Mucosa of rectum (tissue), 2 donors: ENCODE data around the gene TSNAX.

Source experiments
- H3K27ac ChIP-seq, 2 donors: one replicate each; pipeline ENCODE4 v1.7.0; 2013; ENCODE audit warnings: inconsistent platforms in 2 of 2, low read depth in 2 of 2, low read length in 2 of 2
- H3K27me3 ChIP-seq, 2 donors: one replicate each; pipeline ENCODE4 v1.7.0; 2013; ENCODE audit warnings: low read length in 2 of 2; ENCODE audit not compliant: control insufficient read depth in 2 of 2, insufficient read depth in 2 of 2
- H3K36me3 ChIP-seq, 2 donors: one replicate each; pipeline ENCODE4 v1.7.0; 2013; ENCODE audit warnings: low read length in 2 of 2; ENCODE audit not compliant: control insufficient read depth in 2 of 2, insufficient read depth in 2 of 2
- H3K4me1 ChIP-seq, 2 donors: one replicate each; pipeline ENCODE4 v1.7.0; 2013; ENCODE audit warnings: low read length in 2 of 2, mild to moderate bottlenecking in 1 of 2; ENCODE audit not compliant: control insufficient read depth in 2 of 2, insufficient read depth in 2 of 2
- H3K4me3 ChIP-seq, 2 donors: one replicate each; pipeline ENCODE4 v1.7.0; 2013; ENCODE audit warnings: low read length in 2 of 2
- H3K9ac ChIP-seq, 2 donors: one replicate each; pipeline ENCODE4 v1.7.0; 2013; ENCODE audit warnings: low read length in 2 of 2, low read depth in 1 of 2, mild to moderate bottlenecking in 1 of 2
- H3K9me3 ChIP-seq, 2 donors: one replicate each; pipeline ENCODE4 v1.7.0; 2013; ENCODE audit warnings: low read length in 2 of 2; ENCODE audit not compliant: control insufficient read depth in 2 of 2
- donor health status: healthy.
- donor health status: Normal muscosa, but diverticular disease.

Gene TSNAX

DNA sequence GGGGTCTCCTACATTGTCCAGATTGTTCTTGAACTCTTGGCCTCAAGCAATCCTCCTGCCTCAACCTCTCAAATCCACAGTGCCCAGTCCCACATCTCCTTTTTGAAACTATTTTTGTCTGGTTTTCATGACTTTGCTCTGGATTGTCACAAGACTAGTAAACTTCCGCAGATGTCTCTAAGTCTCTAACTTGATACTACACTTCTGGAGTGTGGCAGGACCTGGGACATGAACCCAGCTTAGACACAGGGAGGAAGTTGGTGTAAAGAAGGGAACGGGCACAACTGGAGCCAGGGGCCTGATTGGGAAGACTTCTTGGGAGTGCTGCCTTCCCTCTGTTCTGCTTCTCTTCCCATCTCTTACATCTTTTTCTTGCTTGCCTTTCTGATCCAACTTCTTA, 81.9 kb downstream of the TSNAX start:
- H3K27me3 ChIP-seq = no peaks in the 10 kb centered on the region
- no peak overlapping the region for H3K9ac ChIP-seq
- H3K4me3 ChIP-seq = no peak overlapping the region
- H3K4me1 ChIP-seq = peaks cover 0 to 8% of the 10 kb centered on the region in 2 donors
- H3K27ac ChIP-seq = no peak overlapping the region
- H3K9me3 ChIP-seq = no peaks in the 10 kb centered on the region
- H3K36me3 ChIP-seq = no peaks in the 10 kb centered on the region

DNA sequence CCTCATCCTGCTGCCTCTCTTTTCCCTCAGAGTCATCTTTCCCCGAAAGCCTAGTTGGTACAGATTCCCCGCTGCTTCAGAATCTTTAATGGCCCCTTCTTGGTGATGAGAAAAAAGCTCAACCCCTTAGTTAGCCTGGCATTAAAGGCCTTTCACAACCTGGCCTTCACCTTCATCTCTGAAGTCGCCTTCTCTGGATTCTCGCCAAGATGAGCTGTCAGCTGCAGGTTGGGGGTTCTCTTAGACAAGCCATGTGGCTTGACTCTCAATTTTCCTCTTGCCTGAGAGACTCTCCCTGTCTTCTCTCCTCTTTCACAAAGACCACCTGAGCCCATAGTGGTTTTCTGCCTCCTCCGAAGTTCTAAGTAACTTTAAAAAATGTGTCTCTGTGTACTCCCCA, 82.6 kb downstream of the TSNAX start:
- Histone ChIP-seq H3K9ac (no peak overlapping the region), H3K27me3 (no peaks in the 10 kb centered on the region), H3K4me1 (peaks cover 0 to 8% of the 10 kb centered on the region in 2 donors), H3K9me3 (no peaks in the 10 kb centered on the region), H3K36me3 (no peaks in the 10 kb centered on the region), H3K4me3 (no peak overlapping the region), H3K27ac (no peak overlapping the region)

DNA sequence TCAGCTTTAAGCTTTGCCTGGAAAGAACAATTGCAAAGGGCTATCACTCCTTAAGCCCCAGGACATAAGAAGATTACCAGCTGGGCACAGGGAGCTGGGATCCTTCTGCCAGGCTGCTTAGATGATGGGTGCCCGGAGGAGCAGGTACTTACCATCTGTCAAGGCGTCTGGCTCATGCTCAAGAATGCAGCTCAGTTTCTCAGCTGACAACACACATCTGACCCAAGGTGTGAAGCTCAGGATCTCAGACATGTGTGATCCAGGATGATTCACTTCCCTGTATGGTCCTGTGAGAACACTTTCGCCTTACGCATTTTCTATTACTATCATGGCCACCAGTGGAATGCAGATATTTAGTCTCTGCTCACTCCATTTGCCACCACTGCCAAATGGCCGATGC, 83.4 kb downstream of the TSNAX start:
- H3K4me1 ChIP-seq = peaks cover 0 to 8% of the 10 kb centered on the region in 2 donors
- H3K9ac ChIP-seq = no peak overlapping the region
- peak overlapping the region in 1 of 2 donors; percentile 18 for H3K27ac ChIP-seq
- no peaks in the 10 kb centered on the region for H3K9me3 ChIP-seq
- H3K36me3 ChIP-seq = no peaks in the 10 kb centered on the region
- no peaks in the 10 kb centered on the region for H3K27me3 ChIP-seq
- H3K4me3 ChIP-seq = peak overlapping the region in 1 of 2 donors; percentile 4

DNA sequence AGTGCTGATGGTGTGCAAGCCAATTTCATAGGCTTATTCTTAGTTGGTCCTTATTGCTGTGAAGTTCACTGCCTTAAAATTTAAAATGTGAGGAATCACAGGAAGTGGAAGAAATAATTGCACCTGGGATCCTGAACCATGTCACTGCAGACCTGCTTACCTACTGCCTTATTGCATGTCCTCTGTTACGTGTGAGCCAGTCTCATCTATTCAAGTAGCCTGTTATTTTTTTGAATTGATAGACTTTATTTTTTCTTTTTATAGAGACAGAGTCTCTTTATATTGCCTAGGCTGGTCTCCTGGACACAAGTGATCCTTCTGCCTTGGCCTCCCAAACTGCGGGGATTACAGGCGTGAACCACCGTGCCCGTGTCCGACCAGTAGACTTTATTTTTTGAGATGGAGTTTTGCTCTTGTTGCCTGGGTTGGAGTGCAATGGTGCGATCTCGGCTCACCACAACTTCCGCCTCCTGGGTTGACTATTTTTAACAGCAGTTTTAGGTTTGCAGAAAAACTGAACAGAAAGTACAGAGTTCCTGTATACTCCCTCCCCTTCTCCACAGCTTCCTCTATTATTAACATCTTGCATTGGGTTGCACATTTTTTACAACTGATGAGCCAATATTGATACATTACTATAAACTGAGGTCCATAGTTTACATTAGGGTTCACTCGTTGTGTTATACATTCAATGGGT, 84.1 kb downstream of the TSNAX start:
- H3K4me1 ChIP-seq = peaks cover 0 to 8% of the 10 kb centered on the region in 2 donors
- H3K36me3 ChIP-seq = no peaks in the 10 kb centered on the region
- H3K27me3 ChIP-seq = no peaks in the 10 kb centered on the region
- no peak overlapping the region for H3K9ac ChIP-seq
- peak overlapping the region in 1 of 2 donors; percentile 49 for H3K4me3 ChIP-seq
- peak overlapping the region; percentile 25 to 51 for H3K27ac ChIP-seq
- no peaks in the 10 kb centered on the region for H3K9me3 ChIP-seq

DNA sequence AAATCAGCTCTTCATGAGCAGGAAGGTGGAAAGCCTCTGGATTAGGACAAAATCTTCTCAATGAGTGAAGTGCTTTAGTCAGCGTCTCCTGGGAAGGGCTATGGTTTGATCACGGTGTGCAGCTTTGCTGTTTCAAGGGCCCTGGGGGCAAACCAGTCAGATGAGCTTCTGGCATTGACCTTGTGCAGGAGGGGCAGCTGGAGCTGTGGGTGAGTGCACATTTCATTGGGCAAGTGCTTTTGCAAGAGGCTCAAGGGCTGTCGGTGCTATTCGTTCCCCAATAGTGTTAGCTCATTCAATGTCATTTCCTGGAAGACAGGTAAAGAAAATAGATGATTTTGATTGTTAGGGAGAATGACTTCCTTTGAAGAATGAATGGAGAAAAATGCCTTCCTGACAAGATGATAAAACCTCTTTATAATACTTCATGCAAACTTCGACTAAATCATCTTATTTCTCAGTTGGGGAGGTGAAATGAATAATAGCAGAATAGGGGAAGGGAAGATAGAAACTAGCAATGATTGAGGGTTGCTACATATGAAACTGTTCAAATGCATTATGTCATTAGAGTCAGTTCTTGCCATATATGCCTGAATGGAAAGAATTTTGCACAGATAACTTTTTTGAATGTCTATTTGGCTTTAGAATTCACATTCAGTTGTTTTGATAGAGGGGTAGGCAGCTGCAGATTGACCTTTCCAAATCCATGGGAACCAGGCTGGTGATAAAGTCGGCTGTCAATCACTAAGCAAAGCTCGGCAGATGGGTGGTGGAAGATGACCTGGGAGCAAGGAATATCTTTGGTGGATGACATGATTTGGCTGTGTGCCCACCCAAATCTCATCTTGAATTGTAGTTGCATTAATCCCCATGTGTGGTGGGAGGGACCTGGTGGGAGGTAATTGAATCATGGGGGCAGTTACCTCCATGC, 85.2 kb downstream of the TSNAX start:
- Histone ChIP-seq H3K9ac (no peak overlapping the region), H3K4me3 (peak overlapping the region in 1 of 2 donors; percentile 49), H3K9me3 (no peaks in the 10 kb centered on the region), H3K36me3 (no peaks in the 10 kb centered on the region), H3K27ac (no peak overlapping the region), H3K27me3 (no peaks in the 10 kb centered on the region), H3K4me1 (peaks cover 0 to 8% of the 10 kb centered on the region in 2 donors)
